SK-N-SH treated with all-trans-retinoic acid at 6 μM for 48 hours (cell line): ENCODE results near the gene SUMO3.

Experiments
- ARNTL ChIP-seq: fragments of 450-650 bp; formaldehyde crosslinking; IDR thresholded peaks from 2 replicates; pipeline ENCODE4 v1.5.0; 2020; ENCODE audit warnings: low read depth, mild to moderate bottlenecking, moderate library complexity, borderline replicate concordance
- BACH2 ChIP-seq: fragments of 250-450 bp; sonication (Bioruptor Pico); IDR thresholded peaks from 2 replicates; pipeline ENCODE4 v1.9.0; 2021; ENCODE audit warnings: mild to moderate bottlenecking, borderline replicate concordance
- ISL1 ChIP-seq: fragments of 250-450 bp; sonication (Bioruptor Pico); IDR thresholded peaks from 2 replicates; pipeline ENCODE4 v2.1.2; 2022; ENCODE audit warnings: mild to moderate bottlenecking, moderate library complexity
- PPARA ChIP-seq: fragments of 250-450 bp; sonication (Bioruptor Pico); IDR thresholded peaks from 2 replicates; pipeline ENCODE4 v1.5.0; 2020; ENCODE audit warnings: mild to moderate bottlenecking, borderline replicate concordance
- TOX ChIP-seq: fragments of 250-450 bp; sonication (Bioruptor Pico); IDR thresholded peaks from 2 replicates; pipeline ENCODE4 v1.8.0; 2021; ENCODE audit warnings: mild to moderate bottlenecking, moderate library complexity, borderline replicate concordance
- ZC3H10 ChIP-seq: fragments of 250-450 bp; sonication (Bioruptor Pico); IDR thresholded peaks from 2 replicates; pipeline ENCODE4 v1.5.1; 2021; ENCODE audit warnings: mild to moderate bottlenecking, moderate library complexity
- ZFP30 ChIP-seq: fragments of 450-650 bp; formaldehyde crosslinking; IDR thresholded peaks from 2 replicates; pipeline ENCODE4 v1.5.0; 2022; ENCODE audit warnings: mild to moderate bottlenecking, moderate library complexity
- ZNF70 ChIP-seq: fragments of 450-650 bp; formaldehyde crosslinking; IDR thresholded peaks from 2 replicates; pipeline ENCODE4 v1.5.0; 2020; ENCODE audit warnings: mild to moderate bottlenecking, moderate library complexity
- ZNF8 ChIP-seq: fragments of 450-650 bp; formaldehyde crosslinking; IDR thresholded peaks from 2 replicates; pipeline ENCODE4 v1.5.0; 2020; ENCODE audit warnings: mild to moderate bottlenecking, moderate library complexity

DNA sequence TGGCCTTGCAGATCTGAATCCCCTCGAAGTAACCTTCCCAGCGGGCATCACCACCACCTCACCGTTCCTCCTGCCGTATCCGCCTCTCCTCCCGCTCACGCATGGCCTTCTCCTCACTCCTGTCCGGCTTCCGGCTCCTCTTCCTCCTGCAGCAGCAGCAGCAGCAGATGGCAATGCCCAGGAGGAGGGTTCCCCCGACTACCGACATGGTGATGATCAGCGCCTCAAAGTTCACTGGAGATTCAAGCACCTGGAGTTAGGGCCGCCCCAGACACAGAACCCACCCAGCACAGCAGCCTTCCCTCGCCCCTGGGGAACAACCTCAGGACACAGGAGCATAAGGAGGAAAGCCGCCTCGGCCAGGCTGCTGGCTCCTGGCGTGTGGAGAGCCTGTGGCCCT, 38.3 kb upstream of the SUMO3 start:
- TF ChIP-seq PPARA (CRISPR knock-in tag) (no peak), BACH2 (CRISPR knock-in tag) (no peak), ZNF8 (CRISPR knock-in tag) (no peak), ARNTL (CRISPR knock-in tag) (no peak), TOX (CRISPR knock-in tag) (no peak), ZNF70 (CRISPR knock-in tag) (no peak), ISL1 (no peak), ZFP30 (CRISPR knock-in tag) (no peak), ZC3H10 (CRISPR knock-in tag) (no peak)
